NT2/D1 (cell line): ENCODE results near the gene HOXD3.

Source experiments
- DNase-seq: peaks from one replicate; pipeline ENCODE4 v3.0.0-alpha.2; 2011; ENCODE audit warnings: low read depth, low spot score
- H3K27me3 ChIP-seq: 2 replicates; pipeline ENCODE4 v1.6.0; 2011; ENCODE audit warnings: mild to moderate bottlenecking; ENCODE audit not compliant: insufficient read length, insufficient read depth
- H3K36me3 ChIP-seq: 2 replicates; pipeline ENCODE4 v1.6.1; 2011; ENCODE audit warnings: mild to moderate bottlenecking, low read length, mixed read lengths; ENCODE audit not compliant: insufficient read depth, insufficient read length
- H3K4me1 ChIP-seq: 2 replicates; pipeline ENCODE4 v1.5.1; 2011; ENCODE audit not compliant: insufficient read depth, insufficient read length
- H3K4me3 ChIP-seq: 2 replicates; pipeline ENCODE4 v1.5.1; 2011; ENCODE audit warnings: low read depth; ENCODE audit not compliant: insufficient read length
- H3K9ac ChIP-seq: 2 replicates; pipeline ENCODE4 v1.6.0; 2011; ENCODE audit warnings: low read depth; ENCODE audit not compliant: insufficient read length
- H3K9me3 ChIP-seq: 2 replicates; pipeline ENCODE4 v1.5.1; 2011; ENCODE audit warnings: mild to moderate bottlenecking, low read length; ENCODE audit not compliant: insufficient read depth
- SUZ12 ChIP-seq: IDR thresholded peaks from 2 replicates; pipeline ENCODE4 v1.6.1; 2011; ENCODE audit not compliant: insufficient read length, insufficient read depth; ENCODE audit errors: extremely low read depth
- YY1 ChIP-seq: IDR thresholded peaks from 2 replicates; pipeline ENCODE4 v1.6.1; 2011; ENCODE audit not compliant: insufficient read length, insufficient read depth
- ZNF274 ChIP-seq: IDR thresholded peaks from 2 replicates; pipeline ENCODE4 v1.6.1; 2011; ENCODE audit warnings: mild to moderate bottlenecking, low read depth, low read length

Gene HOXD3

DNA sequence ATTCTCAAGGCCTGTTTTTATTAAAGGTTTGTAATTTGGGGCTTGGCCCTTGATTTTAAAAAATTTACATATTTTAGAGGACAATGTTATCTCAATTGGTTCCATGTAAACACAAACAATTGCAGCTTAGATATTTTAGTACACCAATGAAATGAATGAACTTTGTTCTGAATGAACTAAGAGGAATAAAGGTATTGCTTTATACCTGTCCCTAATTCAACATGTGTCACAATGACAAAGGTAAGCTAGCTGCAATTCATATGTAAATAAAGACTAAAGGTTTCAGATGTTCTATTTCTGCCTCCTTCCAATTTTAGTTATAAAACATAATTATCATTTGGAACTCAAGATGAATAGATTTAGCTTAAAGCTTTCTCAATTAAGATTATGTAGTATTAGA lies 42.8 kb downstream of the HOXD3 start:
- Histone ChIP-seq H3K27me3 (peaks cover 12% of the 10 kb centered on the region), H3K9ac (no peak overlapping the region), H3K9me3 (no peaks in the 10 kb centered on the region), H3K4me1 (no peaks in the 10 kb centered on the region), H3K4me3 (no peak overlapping the region), H3K36me3 (no peaks in the 10 kb centered on the region)
- TF ChIP-seq YY1 (no peak), SUZ12 (no peak), ZNF274 (no peak)
- DNase-seq = no peak

DNA sequence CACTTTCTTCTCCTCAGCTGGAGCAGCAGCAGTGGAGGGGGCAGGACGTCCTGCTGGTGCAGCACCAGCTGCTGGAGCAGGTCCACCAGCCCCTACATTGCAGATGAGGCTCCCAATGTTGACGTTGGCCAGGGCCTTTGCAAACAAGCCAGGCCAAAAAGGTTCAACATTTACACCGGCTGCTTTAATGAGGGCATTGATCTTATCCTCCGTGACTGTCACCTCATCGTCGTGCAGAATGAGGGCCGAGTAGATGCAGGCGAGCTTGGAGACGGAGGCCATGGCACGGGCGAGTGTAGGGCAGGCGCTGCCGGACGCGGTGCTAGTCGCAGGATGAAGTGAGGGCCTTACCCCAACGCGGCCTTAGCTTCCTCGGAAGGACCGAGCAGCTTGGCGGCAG lies 43.9 kb downstream of the HOXD3 start:
- peaks cover 8% of the 10 kb centered on the region for H3K27me3 ChIP-seq
- H3K4me1 ChIP-seq = no peaks in the 10 kb centered on the region
- no peak overlapping the region for H3K4me3 ChIP-seq
- H3K9ac ChIP-seq = no peak overlapping the region
- H3K9me3 ChIP-seq = no peaks in the 10 kb centered on the region
- DNase-seq = no peak
- no peaks in the 10 kb centered on the region for H3K36me3 ChIP-seq
- no peak for TF ChIP-seq YY1
- no peak for TF ChIP-seq ZNF274
- TF ChIP-seq SUZ12 = no peak

DNA sequence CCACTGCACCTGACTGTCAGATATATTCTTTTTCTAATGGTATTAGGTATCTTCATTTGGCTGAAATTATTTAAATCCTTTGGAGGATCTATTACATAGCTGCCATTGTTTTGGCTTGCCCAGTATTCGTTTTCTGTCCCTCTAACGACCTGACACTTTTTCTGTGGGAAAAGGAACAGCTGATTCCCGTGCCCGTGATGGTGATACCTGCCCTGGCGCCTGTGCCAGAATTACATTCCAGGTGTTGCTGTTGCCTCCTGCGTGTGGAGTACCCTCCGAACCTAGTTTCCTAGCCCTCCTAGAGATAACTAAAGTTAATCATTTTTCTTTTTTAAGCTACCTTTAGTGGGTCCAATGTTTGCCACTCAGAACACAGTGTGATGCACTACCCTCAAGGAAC lies 45.4 kb downstream of the HOXD3 start:
- H3K9ac ChIP-seq = no peak overlapping the region
- no peak for DNase-seq
- no peak overlapping the region for H3K4me3 ChIP-seq
- no peaks in the 10 kb centered on the region for H3K9me3 ChIP-seq
- H3K36me3 ChIP-seq = no peaks in the 10 kb centered on the region
- no peak for TF ChIP-seq YY1
- no peak for TF ChIP-seq ZNF274
- TF ChIP-seq SUZ12 = no peak
- H3K27me3 ChIP-seq = no peaks in the 10 kb centered on the region
- no peaks in the 10 kb centered on the region for H3K4me1 ChIP-seq

DNA sequence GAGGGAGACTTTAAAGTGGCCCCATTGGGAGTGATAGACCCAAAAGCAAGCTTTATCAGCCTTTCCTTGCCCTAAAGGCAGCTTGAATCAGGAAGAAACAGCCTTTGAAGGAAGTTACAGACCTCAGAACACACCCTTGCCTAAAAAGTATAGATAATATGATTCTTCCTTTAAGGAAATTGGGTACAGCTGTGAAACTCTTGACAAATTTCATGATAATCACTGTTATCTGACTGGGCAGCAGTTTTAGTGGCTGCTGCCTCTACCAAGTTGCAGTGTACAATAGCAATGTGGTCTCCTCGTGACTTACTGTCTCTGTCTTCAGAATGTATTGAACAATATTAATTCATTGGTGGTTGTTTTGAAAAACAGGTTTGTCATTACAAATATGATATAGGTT lies 48.0 kb downstream of the HOXD3 start:
- Histone ChIP-seq H3K9ac (no peak overlapping the region), H3K36me3 (no peaks in the 10 kb centered on the region), H3K9me3 (no peaks in the 10 kb centered on the region), H3K4me3 (no peak overlapping the region), H3K4me1 (no peaks in the 10 kb centered on the region), H3K27me3 (no peaks in the 10 kb centered on the region)
- DNase-seq = no peak
- TF ChIP-seq ZNF274 (no peak), SUZ12 (no peak), YY1 (no peak)

DNA sequence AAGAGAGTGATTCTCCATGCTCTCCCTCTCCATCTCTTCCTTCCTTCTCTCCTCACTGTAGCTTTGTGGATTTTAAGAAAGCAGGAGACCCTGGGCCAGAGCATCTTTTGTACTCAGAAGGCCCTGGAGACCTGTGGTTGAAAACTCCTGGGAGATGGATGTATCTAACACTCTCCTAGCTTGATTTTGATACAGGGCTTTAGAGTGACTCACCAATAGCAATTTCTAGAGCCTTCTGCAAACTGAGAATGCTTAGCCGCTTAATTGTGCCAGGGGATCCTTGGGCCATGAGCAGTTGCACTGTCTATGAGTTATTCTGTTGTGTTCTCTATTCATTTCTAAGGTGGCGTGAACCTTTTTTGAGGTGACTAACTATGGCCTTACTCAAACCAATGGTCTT lies 49.0 kb downstream of the HOXD3 start:
- Histone ChIP-seq H3K4me3 (no peak overlapping the region), H3K9ac (no peak overlapping the region), H3K9me3 (no peaks in the 10 kb centered on the region), H3K27me3 (no peaks in the 10 kb centered on the region), H3K36me3 (no peaks in the 10 kb centered on the region), H3K4me1 (no peaks in the 10 kb centered on the region)
- DNase-seq = no peak
- TF ChIP-seq SUZ12 (no peak), YY1 (no peak), ZNF274 (no peak)

DNA sequence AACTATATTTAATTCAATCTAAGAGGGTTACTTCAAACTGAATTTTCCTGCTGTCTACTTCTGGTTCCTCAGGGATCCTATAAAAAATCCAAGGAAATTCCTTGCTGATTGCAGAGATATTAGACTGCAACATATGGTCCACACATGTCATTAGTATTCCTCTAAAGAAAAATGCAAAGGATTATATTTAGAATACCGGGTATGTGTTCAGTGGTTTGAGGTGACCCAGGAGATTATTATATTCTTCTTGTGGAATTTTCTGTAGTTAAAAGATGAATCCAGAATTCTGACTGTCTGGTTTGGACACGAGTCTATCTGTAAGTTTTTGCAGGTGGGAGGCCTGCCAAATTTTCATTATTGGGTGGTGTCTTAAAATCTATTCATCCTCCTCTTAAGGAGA lies 49.6 kb downstream of the HOXD3 start:
- TF ChIP-seq SUZ12 (no peak), YY1 (no peak), ZNF274 (no peak)
- Histone ChIP-seq H3K9me3 (no peaks in the 10 kb centered on the region), H3K9ac (no peak overlapping the region), H3K4me3 (no peak overlapping the region), H3K27me3 (no peaks in the 10 kb centered on the region), H3K4me1 (no peaks in the 10 kb centered on the region), H3K36me3 (no peaks in the 10 kb centered on the region)
- DNase-seq = no peak

DNA sequence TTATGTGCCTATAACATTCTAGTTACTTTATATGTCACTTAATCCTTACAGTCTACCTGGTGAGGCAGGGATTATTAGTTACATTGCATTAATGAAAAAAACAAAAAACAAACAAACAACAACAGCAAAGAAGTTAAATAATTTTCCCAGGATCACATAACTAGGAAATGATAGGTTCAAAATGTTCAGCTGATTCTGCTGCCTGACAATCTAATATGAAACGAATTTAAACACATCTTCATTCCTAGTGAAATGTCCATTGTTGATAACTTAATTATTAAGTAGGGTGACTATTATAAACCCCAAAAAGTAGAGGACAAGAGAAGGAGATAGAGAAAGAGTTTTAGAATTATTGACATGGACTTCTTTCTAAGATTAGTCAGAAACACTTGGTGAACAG lies 54.0 kb downstream of the HOXD3 start:
- no peak overlapping the region for H3K9ac ChIP-seq
- H3K36me3 ChIP-seq = no peaks in the 10 kb centered on the region
- H3K27me3 ChIP-seq = no peaks in the 10 kb centered on the region
- H3K9me3 ChIP-seq = no peaks in the 10 kb centered on the region
- H3K4me3 ChIP-seq = no peak overlapping the region
- H3K4me1 ChIP-seq = no peaks in the 10 kb centered on the region
- TF ChIP-seq YY1 (no peak), SUZ12 (no peak), ZNF274 (no peak)
- no peak for DNase-seq

DNA sequence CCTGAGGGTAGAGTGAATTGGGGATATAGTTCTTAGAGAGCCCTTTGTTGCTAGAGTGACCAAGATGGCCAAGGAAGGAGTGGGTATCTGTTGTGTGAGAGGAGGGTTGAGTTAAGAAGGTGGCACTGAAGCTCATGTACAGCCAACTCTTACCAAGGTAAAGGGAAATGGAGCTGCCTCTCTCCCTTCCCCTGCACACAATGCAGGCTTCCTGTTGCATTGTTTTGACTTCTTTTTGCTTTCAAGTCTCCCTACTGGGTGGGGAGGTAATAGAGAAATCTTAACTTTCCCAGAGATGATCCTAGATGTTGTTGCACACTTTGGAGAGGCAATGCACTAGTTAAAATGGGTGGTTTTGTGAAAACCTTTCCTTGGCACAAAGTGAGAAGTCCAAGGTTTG lies 55.2 kb downstream of the HOXD3 start:
- Histone ChIP-seq H3K36me3 (no peaks in the 10 kb centered on the region), H3K4me1 (no peaks in the 10 kb centered on the region), H3K4me3 (no peak overlapping the region), H3K27me3 (no peaks in the 10 kb centered on the region), H3K9ac (no peak overlapping the region), H3K9me3 (no peaks in the 10 kb centered on the region)
- no peak for TF ChIP-seq ZNF274
- TF ChIP-seq YY1 = no peak
- no peak for TF ChIP-seq SUZ12
- no peak for DNase-seq
